Large intestine (tissue), 3 donors: ENCODE measurements around the gene HIVEP3. TPM values are rescaled to one million over a fixed set of nuclear protein-coding genes. Genes with fewer than 3 reads are reported as not detected.

Source experiments
- DNase-seq, 2 donors: peaks; one replicate each; pipeline versions ENCODE4 v3.0.0 to v3.0.0-alpha.2; 2013
- H3K27ac ChIP-seq: one replicate; pipeline ENCODE4 v1.5.1; 2013; ENCODE audit warnings: low read length
- H3K27me3 ChIP-seq: 2 replicates; pipeline ENCODE4 v1.6.1; 2013; ENCODE audit warnings: low read length; ENCODE audit not compliant: control insufficient read depth, insufficient read depth
- H3K36me3 ChIP-seq: 2 replicates; pipeline ENCODE4 v1.6.1; 2013; ENCODE audit warnings: low read length; ENCODE audit not compliant: control insufficient read depth, insufficient read depth
- H3K4me1 ChIP-seq: one replicate; pipeline ENCODE4 v1.6.1; 2013; ENCODE audit warnings: low read length; ENCODE audit not compliant: control insufficient read depth, insufficient read depth
- H3K4me3 ChIP-seq: one replicate; pipeline ENCODE4 v1.5.1; 2013; ENCODE audit warnings: low read length
- H3K9me3 ChIP-seq: one replicate; pipeline ENCODE4 v1.6.1; 2013; ENCODE audit warnings: mild to moderate bottlenecking, low read depth, low read length, moderate library complexity; ENCODE audit not compliant: control insufficient read depth
- WGBS: methylation state at CpG from one replicate; pipeline ENCODE4 v1.1.5; 2013; ENCODE audit warnings: low lambda C conversion rate; ENCODE audit not compliant: insufficient coverage; 5-methylcytosine and 5-hydroxymethylcytosine counted together
- polyA plus RNA-seq: library from polyadenylated mRNA; unstranded; fragments of 120-200 nt; gene quantifications from one replicate; pipeline ENCODE4 v1.2.1, GENCODE V29; 2013

HIVEP3 gene
- polyA plus RNA-seq, 1 donor: 2.6 TPM

DNA sequence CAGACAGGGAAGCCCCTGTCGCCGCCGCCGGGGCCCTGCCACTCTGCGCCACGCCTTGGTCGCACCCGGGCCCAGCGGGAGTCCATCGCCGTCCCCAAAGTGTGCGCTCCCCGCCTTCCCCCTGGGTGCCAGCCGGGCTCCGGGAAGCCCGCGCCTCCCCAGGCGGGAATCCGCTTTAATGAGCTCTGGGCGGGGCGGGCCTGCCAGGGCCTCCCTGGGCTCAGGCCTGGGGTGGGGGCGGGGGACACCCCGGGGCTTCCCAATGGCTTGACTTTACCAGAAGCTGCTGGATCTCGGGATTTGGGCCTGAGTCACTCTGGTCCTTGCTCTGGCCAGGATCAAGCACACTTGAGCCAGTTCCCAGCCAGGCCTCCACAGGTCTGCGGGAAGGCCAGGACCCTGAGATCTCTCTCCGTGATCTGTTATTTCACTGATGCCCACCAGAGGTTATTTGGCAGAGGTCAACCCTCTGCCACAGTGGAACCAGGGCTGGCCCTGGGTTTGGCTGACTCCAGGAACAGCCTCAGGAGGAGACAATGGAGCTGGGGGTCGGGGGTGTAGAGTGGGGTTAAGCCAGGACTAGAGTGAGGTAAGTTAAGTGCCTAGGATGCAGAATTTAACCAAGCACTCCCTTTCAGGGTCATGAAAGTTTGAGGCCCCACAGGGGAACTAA lies 255.8 kb downstream of the HIVEP3 start:
- Histone ChIP-seq H3K36me3 (no peaks in the 10 kb centered on the region), H3K27me3 (peaks cover 59% of the 10 kb centered on the region), H3K4me3 (no peak overlapping the region), H3K4me1 (peaks cover 3% of the 10 kb centered on the region), H3K9me3 (no peaks in the 10 kb centered on the region), H3K27ac (no peak overlapping the region)
- DNase-seq: peak in 1 of 2 donors; percentile 20
- no CpG with 5 or more reads among the region's 27 CpGs for WGBS

DNA sequence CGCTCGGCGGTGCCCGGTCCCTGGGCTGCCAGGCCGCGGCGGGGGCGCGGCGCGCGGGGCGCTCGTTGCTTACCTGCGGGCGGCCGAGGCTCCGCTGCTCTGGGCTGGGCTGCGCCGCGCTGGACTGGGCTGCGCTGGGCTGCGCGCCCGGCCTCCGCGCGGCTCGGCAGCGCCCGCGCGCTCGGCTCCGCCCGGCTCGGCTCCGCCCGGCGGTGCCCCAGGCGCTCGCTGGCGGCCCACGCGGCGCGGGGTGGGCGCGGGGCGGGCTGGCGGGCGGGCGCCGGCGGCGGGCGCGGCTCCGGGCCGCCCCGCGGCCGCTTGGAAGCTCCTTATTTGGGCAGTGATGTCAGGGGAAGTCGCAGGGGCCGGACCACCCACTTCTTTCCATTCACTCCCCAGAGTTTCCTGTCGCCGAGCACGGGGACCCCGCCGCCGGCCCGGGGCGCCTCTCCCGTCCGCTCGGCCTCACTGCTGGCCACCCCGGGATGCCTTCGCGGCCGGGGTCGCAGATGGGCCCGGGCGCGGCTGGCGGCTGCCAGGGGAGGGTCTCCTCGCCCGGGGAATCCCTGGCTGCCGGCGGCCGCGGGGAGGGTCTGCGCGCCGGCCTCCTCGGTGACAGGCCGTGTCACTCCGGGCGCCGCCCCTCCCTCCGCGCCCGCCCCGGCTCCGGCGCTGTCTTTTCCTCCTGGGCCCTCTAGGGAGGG lies 256.5 kb downstream of the HIVEP3 start:
- Histone ChIP-seq H3K27me3 (peaks cover 63% of the 10 kb centered on the region), H3K4me1 (peaks cover 3% of the 10 kb centered on the region), H3K27ac (no peak overlapping the region), H3K4me3 (no peak overlapping the region), H3K36me3 (no peaks in the 10 kb centered on the region), H3K9me3 (no peaks in the 10 kb centered on the region)
- peak in 1 of 2 donors; percentile 43 for DNase-seq
- no CpG with 5 or more reads among the region's 105 CpGs for WGBS

DNA sequence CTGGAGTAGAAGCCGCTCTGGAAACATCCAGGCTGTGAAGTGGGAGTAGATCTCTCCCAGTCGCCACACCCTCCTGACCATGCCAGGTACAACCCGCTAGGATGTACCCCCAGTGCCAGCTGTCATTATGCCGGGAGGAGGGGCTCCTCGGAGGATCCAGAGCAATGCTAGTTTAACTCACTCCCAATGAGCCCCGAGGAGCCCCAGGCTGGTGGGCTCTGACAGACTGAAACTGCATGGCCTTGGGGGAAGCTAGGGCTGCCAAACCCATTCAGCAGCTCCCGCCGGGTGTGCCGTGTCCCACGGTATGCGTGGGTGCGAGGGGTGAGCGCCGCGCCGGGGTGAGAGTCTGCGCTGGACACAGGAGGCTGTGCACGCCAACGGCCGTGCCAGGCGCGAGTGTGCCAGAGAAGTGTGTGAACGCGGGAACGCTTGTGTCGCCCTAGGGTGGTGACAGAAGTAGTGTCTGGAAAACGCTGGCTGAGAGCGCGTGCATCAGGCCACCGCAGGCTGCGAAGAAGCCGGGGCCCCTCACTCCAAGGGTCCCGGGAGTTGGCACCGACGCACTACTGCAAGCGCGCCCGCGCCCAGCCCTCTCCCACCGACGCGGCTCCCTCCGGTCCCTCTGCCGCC lies 257.2 kb downstream of the HIVEP3 start:
- Histone ChIP-seq H3K4me3 (peak overlapping the region; percentile 32), H3K9me3 (no peaks in the 10 kb centered on the region), H3K27me3 (peaks cover 66% of the 10 kb centered on the region), H3K36me3 (no peaks in the 10 kb centered on the region), H3K4me1 (peaks cover 3% of the 10 kb centered on the region), H3K27ac (no peak overlapping the region)
- no CpG with 5 or more reads among the region's 44 CpGs for WGBS
- DNase-seq: peak in 1 of 2 donors; percentile 31

DNA sequence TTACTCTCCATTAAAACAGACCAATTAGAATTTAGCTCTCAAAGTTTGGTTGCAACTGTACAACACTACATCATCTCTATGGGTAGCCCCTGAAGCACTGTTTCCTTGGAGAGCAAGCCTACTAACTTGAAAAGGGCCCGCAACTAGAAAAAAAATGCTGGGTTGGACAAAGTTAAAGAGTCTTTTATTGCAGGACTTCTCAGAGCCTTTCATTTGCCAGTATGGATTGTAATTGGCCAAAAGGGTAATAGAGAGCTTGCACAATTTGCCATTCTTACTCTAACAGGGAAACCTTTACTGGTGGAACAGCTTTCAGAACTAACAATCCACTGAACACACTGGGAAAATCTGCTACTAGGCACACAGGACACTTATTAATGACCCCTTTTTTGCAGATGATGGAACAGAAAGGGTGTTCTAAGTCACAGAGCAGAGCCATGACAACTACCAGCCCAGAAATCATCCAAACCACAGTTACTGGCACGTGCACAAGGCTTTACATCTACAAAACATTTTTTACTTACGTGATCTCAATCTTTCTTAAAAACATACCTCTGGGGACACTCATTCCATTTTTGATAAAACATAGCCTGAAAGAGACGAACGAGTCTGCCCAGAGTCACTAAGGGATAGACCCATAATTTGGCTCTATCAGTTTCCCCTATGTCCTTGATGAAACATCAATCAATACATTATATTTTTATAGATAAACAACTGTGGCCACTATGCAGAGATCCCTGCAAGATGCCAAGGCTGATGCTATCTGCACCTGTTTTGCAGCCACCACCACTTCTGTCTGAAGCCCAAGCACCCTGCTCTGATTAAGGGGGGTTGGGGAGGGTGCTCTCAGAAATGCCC lies 257.9 kb downstream of the HIVEP3 start:
- peaks cover 3% of the 10 kb centered on the region for H3K4me1 ChIP-seq
- peak overlapping the region; percentile 32 for H3K4me3 ChIP-seq
- H3K36me3 ChIP-seq: no peaks in the 10 kb centered on the region
- H3K27me3 ChIP-seq: peaks cover 66% of the 10 kb centered on the region
- H3K9me3 ChIP-seq: no peaks in the 10 kb centered on the region
- no peak overlapping the region for H3K27ac ChIP-seq
- DNase-seq: no peak
- WGBS: 100% methylated on average over 1 of the region's 5 CpGs

DNA sequence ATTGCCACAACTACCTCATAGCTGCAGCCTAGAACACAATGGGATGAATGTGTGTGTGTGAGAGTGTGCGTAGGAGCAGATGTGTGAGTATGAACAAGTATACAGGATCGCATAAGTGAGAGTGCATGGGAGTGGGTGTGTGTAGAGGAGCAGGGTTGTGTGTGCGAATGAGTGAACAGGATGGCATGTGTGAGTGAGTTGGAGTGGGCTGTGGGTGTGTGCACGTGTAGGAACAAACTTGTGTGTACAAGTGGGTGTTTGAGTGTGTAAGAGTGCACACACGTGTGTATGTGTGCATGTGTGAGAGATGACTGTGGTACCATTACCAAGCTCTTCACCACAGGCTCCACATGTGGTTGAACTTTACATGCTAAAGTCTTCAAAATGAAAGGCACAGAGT lies 258.8 kb downstream of the HIVEP3 start:
- Histone ChIP-seq H3K27me3 (peaks cover 63% of the 10 kb centered on the region), H3K36me3 (no peaks in the 10 kb centered on the region), H3K27ac (no peak overlapping the region), H3K4me3 (no peak overlapping the region), H3K4me1 (peaks cover 3% of the 10 kb centered on the region), H3K9me3 (no peaks in the 10 kb centered on the region)
- 100% methylated on average over 1 of the region's 5 CpGs for WGBS
- DNase-seq: no peak

DNA sequence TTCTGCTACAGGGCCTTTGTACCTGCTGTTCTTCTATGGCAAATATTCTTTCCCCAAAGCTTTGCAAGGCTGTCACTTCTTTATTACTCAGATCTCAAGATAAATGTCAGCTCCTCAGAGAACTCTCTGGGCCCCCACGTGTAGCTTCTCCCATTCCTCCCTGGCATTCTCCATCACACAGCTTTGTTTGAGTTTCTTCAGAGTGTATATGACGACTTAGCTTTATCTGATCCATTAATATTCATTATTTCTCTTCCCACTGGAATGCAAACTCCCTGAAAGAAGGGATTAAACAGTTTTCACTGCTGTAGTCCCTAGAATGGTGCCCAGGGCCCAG lies 259.6 kb downstream of the HIVEP3 start:
- 40% methylated on average over 1 of the region's 2 CpGs for WGBS

DNA sequence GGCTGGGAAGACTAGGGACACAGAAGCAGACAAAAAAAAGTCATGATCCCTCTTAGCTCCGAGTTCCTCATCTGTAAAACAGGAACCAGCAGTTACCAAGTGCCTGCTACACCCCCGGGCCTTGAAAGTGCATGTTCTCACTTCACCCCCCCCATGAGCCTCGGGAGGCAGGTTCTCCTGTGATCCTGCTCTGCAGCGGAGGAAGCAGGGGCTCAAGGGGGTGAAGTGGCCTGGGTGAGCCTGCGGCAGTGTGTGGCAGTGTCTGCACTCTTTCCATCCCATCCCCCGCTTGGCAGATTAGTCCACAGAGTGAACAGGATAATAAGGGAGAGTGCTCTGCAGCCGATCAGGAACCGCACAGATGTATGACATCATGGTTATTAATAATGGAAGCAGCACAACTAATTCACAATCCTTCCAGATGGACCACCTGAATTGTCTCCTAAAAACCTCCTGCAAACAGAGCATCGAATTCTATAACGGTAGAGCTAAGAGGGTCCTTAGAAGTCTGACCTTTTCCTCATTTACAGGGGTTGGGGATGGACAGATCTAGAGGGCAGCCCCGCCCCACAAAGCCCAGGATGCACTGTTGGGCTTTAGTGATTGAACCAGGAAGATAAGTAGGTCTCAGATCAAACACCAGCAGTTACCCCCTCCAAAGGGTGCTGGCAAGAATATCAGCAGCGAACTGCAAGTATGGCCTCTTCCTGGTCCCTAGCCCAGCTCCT lies 260.1 kb downstream of the HIVEP3 start:
- no CpG with 5 or more reads among the region's 12 CpGs for WGBS
- no peak overlapping the region for H3K27ac ChIP-seq
- H3K36me3 ChIP-seq: no peaks in the 10 kb centered on the region
- H3K27me3 ChIP-seq: peaks cover 52% of the 10 kb centered on the region
- peaks cover 3% of the 10 kb centered on the region for H3K4me1 ChIP-seq
- no peak overlapping the region for H3K4me3 ChIP-seq
- DNase-seq: no peak
- H3K9me3 ChIP-seq: no peaks in the 10 kb centered on the region

More for the DNA sequence above, 259.6 kb downstream of the HIVEP3 start:
- no peak overlapping the region for H3K27ac ChIP-seq
- H3K4me3 ChIP-seq: no peak overlapping the region
- H3K4me1 ChIP-seq: peaks cover 3% of the 10 kb centered on the region
- H3K9me3 ChIP-seq: no peaks in the 10 kb centered on the region
- DNase-seq: no peak
- peaks cover 57% of the 10 kb centered on the region for H3K27me3 ChIP-seq
- no peaks in the 10 kb centered on the region for H3K36me3 ChIP-seq

DNA sequence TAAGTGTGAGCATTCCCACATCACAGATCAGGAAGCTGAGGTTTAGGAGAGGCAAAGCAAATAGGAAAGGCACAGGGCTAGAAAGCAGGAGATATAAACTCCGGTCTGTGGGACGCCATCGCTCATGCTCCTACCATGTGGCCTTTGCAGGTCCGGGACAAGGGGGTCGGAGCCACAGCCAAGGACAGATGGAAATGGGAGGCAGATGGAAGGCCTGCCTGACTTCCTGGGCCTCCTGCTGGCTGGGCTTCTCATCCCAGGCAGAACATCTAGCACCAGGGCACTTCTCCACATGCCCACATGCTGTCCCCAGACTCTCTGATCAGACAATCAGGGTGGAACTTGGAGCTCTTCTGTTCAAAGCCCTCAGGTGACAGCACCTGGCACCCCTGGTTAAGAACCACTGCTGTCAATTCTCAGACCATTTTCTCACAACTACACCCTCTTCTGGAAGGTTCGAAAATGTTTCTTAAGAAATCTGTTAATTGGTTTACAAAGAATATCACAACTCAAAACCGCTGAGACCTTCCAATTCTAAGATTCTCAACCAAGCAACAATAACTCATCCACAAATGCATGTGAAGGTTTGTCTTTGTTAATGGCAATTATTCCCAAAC lies 260.9 kb downstream of the HIVEP3 start:
- Histone ChIP-seq H3K36me3 (no peaks in the 10 kb centered on the region), H3K4me1 (peaks cover 3% of the 10 kb centered on the region), H3K4me3 (no peak overlapping the region), H3K27ac (no peak overlapping the region), H3K27me3 (peaks cover 46% of the 10 kb centered on the region), H3K9me3 (no peaks in the 10 kb centered on the region)
- no peak for DNase-seq
- WGBS: 100% methylated on average over 1 of the region's 7 CpGs

DNA sequence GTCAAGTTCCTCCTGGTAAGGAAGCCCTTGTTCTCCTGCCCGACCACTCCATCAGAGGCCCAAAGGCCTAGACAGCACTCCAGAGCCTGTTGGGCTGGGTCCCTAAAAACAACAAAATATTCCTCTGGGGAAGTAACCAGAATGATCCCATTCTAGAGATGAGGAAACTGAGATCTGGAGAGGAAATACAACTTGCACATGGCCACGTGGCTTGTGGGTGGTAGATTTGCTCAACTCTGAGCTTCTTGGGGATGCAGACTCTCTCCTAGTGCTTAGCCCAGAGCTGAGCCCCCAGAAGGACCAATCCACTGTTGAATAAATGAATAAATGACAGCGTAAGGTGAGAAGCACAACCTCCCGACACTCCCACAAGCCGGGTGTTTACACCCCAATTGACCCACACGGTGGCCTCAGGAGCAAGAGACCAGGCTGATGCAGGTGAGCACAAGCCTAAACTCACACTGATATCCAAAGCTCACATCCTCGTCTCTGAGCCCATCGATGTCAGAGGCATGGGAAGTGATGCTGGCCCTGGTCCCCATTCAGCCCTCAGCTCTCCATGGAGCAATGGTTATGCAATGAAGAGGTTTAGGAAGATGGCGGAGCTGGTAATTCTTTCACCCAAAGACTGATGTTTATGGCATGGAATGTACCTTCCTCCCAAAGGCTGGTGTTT lies 261.8 kb downstream of the HIVEP3 start:
- H3K27me3 ChIP-seq: peaks cover 46% of the 10 kb centered on the region
- no peak overlapping the region for H3K27ac ChIP-seq
- H3K4me1 ChIP-seq: peaks cover 3% of the 10 kb centered on the region
- DNase-seq: no peak
- no CpG with 5 or more reads among the region's 9 CpGs for WGBS
- H3K36me3 ChIP-seq: no peaks in the 10 kb centered on the region
- H3K4me3 ChIP-seq: no peak overlapping the region
- H3K9me3 ChIP-seq: no peaks in the 10 kb centered on the region
